Measurements from ENCODE around the gene WWOX. TPM values are rescaled to one million over a fixed set of nuclear protein-coding genes. Genes with fewer than 3 reads are reported as not detected.

The WWOX gene
- total and polyA plus RNA-seq, 2 of the 4 experiments (the other 2 are of a cell fraction): 2.7 to 5.4 TPM

DNA sequence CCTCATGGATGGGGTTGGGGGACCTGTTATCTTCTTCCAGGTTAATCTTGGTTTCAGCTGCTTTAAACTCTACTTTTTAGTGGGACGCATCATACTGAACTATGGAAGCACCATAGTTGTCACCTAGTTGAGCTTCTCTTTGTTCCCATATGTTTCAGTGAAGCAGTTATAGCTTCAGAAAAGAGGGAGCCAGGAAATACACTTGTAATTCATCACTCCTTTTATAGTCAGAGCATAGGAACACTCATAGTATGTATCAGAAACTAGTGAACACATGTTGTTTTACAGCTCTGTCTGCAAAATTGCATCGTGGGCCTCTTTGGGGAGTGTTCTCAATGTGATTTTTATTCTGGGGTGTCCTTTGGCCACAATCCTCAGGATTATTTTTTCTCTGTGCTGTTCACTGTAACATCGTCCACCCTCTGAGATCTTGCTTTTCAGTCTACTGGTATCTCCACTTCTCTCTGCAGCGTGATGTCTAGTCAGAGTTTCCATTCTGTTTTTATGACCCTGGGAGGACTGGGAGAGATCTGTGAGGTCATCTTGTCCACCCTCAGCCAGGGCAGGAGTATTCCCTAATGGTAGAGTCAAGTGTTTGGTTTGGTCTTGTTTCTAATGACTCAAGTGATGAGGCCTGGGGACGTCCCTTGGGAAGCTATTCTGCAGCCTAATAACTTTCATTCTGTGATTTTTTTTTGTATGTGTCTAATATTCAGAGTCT, 585.4 kb downstream of the WWOX start:
- no CpG with 5 or more reads among the region's 5 CpGs for WGBS, 2 experiments (ENCODE audit: extremely low coverage in 2 of 2, insufficient read length in 1 of 2)
- Histone ChIP-seq H2BK120ac (ENCODE audit: low read depth, low read length) (no peak overlapping the region), H3K14ac (replicated peaks; ENCODE audit: low read depth, low read length) (no peak overlapping the region), H4K91ac (ENCODE audit: insufficient read depth, low read depth, low read length) (no peak overlapping the region), H3K18ac (ENCODE audit: low read depth, low read length) (no peak overlapping the region; the same call in 1 of the 2 replicates), H3K9me3 (ENCODE audit: control insufficient read depth, insufficient read depth, low read length) (peaks cover 15% of the 10 kb centered on the region), H2BK5ac (ENCODE audit: low read depth, low read length, poor library complexity, severe bottlenecking) (no peak overlapping the region), H3K4me2 (ENCODE audit: low read depth, low read length) (no peak overlapping the region), H3K79me1 (ENCODE audit: low read depth in 1 of 2, low read length in 2 of 2) (no peaks in the 10 kb centered on the region), H3K23ac (ENCODE audit: low read depth, low read length) (no peak overlapping the region), H2BK20ac (ENCODE audit: low read depth, low read length) (no peak overlapping the region), H3K27ac (ENCODE audit: insufficient read depth, low read length) (no peak overlapping the region), H3K9ac (ENCODE audit: low read depth, low read length) (no peak overlapping the region), H3K56ac (ENCODE audit: extremely low read depth, insufficient read depth, low read length) (no peak overlapping the region), H2AFZ (replicated peaks; ENCODE audit: low read length, poor library complexity) (no peak overlapping the region), H2AK5ac (ENCODE audit: low read depth, low read length) (no peak overlapping the region), H4K8ac (ENCODE audit: low read depth in 2 of 2, low read length in 2 of 2) (no peak overlapping the region), H3K27me3 (ENCODE audit: control insufficient read depth, insufficient read depth, low read length) (no peaks in the 10 kb centered on the region), H3K4me3 (ENCODE audit: insufficient read depth, low read depth, low read length) (no peak overlapping the region), H3K4ac (ENCODE audit: low read depth, low read length) (no peak overlapping the region), H3K36me3 (ENCODE audit: control insufficient read depth, insufficient read depth, low read length) (no peaks in the 10 kb centered on the region), H3K9me1 (ENCODE audit: insufficient read depth, low read length) (no peaks in the 10 kb centered on the region), H2AK9ac (replicated peaks; ENCODE audit: low read depth, low read length, poor library complexity) (no peak overlapping the region), H3K4me1 (ENCODE audit: control insufficient read depth, insufficient read depth, low read length) (no peaks in the 10 kb centered on the region), H2BK15ac (ENCODE audit: low read depth, low read length) (no peak overlapping the region), H4K20me1 (ENCODE audit: insufficient read depth, low read length) (no peaks in the 10 kb centered on the region), H4K5ac (ENCODE audit: low read depth, low read length) (no peak overlapping the region)
- TF ChIP-seq CHD1 (IDR thresholded peaks at IDR 0.05; ENCODE audit: low read depth, low read length) (no peak), MAFK (IDR thresholded peaks at IDR 0.05; ENCODE audit: low read depth, low read length) (no peak), RAD21 (IDR thresholded peaks at IDR 0.05; ENCODE audit: low read length) (no peak), RCOR1 (IDR thresholded peaks at IDR 0.05; ENCODE audit: insufficient replicate concordance, low read length) (no peak), MAZ (IDR thresholded peaks at IDR 0.05; ENCODE audit: borderline replicate concordance, low read depth, low read length) (no peak), CEBPB (IDR thresholded peaks at IDR 0.05; ENCODE audit: low read depth, low read length) (no peak), SMC3 (IDR thresholded peaks at IDR 0.05; ENCODE audit: low read depth, low read length) (no peak), POLR2A (IDR thresholded peaks at IDR 0.05; ENCODE audit: low read depth, low read length) (no peak)
- TF ChIP-seq, protein P1, sequence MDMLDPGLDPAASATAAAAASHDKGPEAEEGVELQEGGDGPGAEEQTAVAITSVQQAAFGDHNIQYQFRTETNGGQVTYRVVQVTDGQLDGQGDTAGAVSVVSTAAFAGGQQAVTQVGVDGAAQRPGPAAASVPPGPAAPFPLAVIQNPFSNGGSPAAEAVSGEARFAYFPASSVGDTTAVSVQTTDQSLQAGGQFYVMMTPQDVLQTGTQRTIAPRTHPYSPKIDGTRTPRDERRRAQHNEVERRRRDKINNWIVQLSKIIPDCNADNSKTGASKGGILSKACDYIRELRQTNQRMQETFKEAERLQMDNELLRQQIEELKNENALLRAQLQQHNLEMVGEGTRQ (IDR thresholded peaks at IDR 0.05; ENCODE audit: low read depth, low read length): no peak
- TF ChIP-seq, protein P2, sequence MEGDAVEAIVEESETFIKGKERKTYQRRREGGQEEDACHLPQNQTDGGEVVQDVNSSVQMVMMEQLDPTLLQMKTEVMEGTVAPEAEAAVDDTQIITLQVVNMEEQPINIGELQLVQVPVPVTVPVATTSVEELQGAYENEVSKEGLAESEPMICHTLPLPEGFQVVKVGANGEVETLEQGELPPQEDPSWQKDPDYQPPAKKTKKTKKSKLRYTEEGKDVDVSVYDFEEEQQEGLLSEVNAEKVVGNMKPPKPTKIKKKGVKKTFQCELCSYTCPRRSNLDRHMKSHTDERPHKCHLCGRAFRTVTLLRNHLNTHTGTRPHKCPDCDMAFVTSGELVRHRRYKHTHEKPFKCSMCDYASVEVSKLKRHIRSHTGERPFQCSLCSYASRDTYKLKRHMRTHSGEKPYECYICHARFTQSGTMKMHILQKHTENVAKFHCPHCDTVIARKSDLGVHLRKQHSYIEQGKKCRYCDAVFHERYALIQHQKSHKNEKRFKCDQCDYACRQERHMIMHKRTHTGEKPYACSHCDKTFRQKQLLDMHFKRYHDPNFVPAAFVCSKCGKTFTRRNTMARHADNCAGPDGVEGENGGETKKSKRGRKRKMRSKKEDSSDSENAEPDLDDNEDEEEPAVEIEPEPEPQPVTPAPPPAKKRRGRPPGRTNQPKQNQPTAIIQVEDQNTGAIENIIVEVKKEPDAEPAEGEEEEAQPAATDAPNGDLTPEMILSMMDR (conservative IDR thresholded peaks at IDR 0.05; ENCODE audit: low read depth, low read length): no peak
- TF ChIP-seq, protein P3, sequence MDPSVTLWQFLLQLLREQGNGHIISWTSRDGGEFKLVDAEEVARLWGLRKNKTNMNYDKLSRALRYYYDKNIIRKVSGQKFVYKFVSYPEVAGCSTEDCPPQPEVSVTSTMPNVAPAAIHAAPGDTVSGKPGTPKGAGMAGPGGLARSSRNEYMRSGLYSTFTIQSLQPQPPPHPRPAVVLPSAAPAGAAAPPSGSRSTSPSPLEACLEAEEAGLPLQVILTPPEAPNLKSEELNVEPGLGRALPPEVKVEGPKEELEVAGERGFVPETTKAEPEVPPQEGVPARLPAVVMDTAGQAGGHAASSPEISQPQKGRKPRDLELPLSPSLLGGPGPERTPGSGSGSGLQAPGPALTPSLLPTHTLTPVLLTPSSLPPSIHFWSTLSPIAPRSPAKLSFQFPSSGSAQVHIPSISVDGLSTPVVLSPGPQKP (IDR thresholded peaks at IDR 0.05; ENCODE audit: borderline replicate concordance, low read depth, low read length): no peak
- dilution Hi-C loops (cut with HindIII; ENCODE audit: low sequenced_read_pairs, unreplicated experiment) (no loop called here), in situ Hi-C loops (cut with MboI; ENCODE audit: low sequenced_read_pairs) (no loop called here), intact Hi-C loops (cut with micrococcal nuclease) (no loop called here)
- DNase-seq (no peak), ATAC-seq (ENCODE audit: low read depth) (no peak)
- no TSS peak for BruUV-seq (replicated peaks)
- ChIA-PET POLR2A (ENCODE audit: unreplicated experiment) (no interaction called here), CTCF (no interaction called here)
